Measurements from ENCODE around the gene SUPT20HL2.

GRCh38 chrX:24350217-24350616, 36.3 kb upstream of the SUPT20HL2 start:
- TF ChIP-seq POLR2A (IDR thresholded peaks at IDR 0.05; ENCODE audit: low read depth, low read length) (no peak), POLR2AphosphoS5 (IDR thresholded peaks at IDR 0.05; ENCODE audit: insufficient read depth, low read depth, low read length) (no peak), EZH2 (IDR thresholded peaks at IDR 0.05; ENCODE audit: borderline replicate concordance, low read depth, low read length, severe bottlenecking) (no peak), JUN (IDR thresholded peaks at IDR 0.05; ENCODE audit: borderline replicate concordance, insufficient read depth, insufficient read length, low read depth) (no peak)
- TF ChIP-seq, protein P1, sequence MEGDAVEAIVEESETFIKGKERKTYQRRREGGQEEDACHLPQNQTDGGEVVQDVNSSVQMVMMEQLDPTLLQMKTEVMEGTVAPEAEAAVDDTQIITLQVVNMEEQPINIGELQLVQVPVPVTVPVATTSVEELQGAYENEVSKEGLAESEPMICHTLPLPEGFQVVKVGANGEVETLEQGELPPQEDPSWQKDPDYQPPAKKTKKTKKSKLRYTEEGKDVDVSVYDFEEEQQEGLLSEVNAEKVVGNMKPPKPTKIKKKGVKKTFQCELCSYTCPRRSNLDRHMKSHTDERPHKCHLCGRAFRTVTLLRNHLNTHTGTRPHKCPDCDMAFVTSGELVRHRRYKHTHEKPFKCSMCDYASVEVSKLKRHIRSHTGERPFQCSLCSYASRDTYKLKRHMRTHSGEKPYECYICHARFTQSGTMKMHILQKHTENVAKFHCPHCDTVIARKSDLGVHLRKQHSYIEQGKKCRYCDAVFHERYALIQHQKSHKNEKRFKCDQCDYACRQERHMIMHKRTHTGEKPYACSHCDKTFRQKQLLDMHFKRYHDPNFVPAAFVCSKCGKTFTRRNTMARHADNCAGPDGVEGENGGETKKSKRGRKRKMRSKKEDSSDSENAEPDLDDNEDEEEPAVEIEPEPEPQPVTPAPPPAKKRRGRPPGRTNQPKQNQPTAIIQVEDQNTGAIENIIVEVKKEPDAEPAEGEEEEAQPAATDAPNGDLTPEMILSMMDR (IDR thresholded peaks at IDR 0.05; ENCODE audit: extremely low read depth in 1 of 2, insufficient read depth in 1 of 2, low read depth in 1 of 2, low read length in 2 of 2): no peak
